GM18517 (cell line): ENCODE measurements around the gene TLN1.

ENCODE experiments used
- ATAC-seq: cut with Tn5 transposase; IDR thresholded peaks from one replicate; pipeline ENCODE4 v1.9.1; 2021; ENCODE audit warnings: mild to moderate bottlenecking, moderate library complexity; ENCODE audit not compliant: unreplicated experiment

TLN1 gene

GRCh38 chr9:35756275-35757225, 24.6 kb upstream of the TLN1 start:
- peak; percentile 52 for ATAC-seq

- ATAC-seq = no peak
These were observed 23.1 kb upstream of the TLN1 start for GRCh38 chr9:35755071-35755470.

GRCh38 chr9:35754264-35754663, 22.3 kb upstream of the TLN1 start, which contains the start of gene MSMP:
MSMP (minus strand) TSS chr9:35754276; CDS start chr9:35754129, 147 bp downstream.
- ATAC-seq = no peak

- ATAC-seq = no peak
These were observed 21.5 kb upstream of the TLN1 start for GRCh38 chr9:35753466-35753865.

GRCh38 chr9:35750256-35750531, 18.2 kb upstream of the TLN1 start:
- ATAC-seq = no peak

GRCh38 chr9:35749515-35750255, 17.7 kb upstream of the TLN1 start:
- ATAC-seq = peak; percentile 17

GRCh38 chr9:35748858-35749514, 17.0 kb upstream of the TLN1 start, which contains the start of the genes GBA2 and RGP1:
GBA2 (minus strand) TSS chr9:35749228; CDS start chr9:35748704, 524 bp downstream.
RGP1 (plus strand) TSS chr9:35749287; CDS start chr9:35749756, 469 bp downstream.
- ATAC-seq = peak; percentile 62

GRCh38 chr9:35748242-35748857, 16.4 kb upstream of the TLN1 start:
- ATAC-seq = peak; percentile 5

- ATAC-seq = no peak
These were observed 14.6 kb upstream of the TLN1 start for GRCh38 chr9:35746583-35746982.

- no peak for ATAC-seq
These were observed 13.6 kb upstream of the TLN1 start for GRCh38 chr9:35745569-35745968.

GRCh38 chr9:35743880-35744518, 12.0 kb upstream of the TLN1 start:
- ATAC-seq = no peak

- no peak for ATAC-seq
These were observed 11.5 kb upstream of the TLN1 start for GRCh38 chr9:35743452-35743851.

- no peak for ATAC-seq
These were observed 9.7 kb upstream of the TLN1 start for GRCh38 chr9:35741740-35742139.

GRCh38 chr9:35740243-35740642, 8.2 kb upstream of the TLN1 start:
- ATAC-seq = no peak

GRCh38 chr9:35738924-35739323, 6.9 kb upstream of the TLN1 start:
- no peak for ATAC-seq

- ATAC-seq = no peak
These were observed 6.2 kb upstream of the TLN1 start for GRCh38 chr9:35738186-35738585.

GRCh38 chr9:35737143-35737542, 5.1 kb upstream of the TLN1 start:
- no peak for ATAC-seq

- no peak for ATAC-seq
These were observed 4.2 kb upstream of the TLN1 start for GRCh38 chr9:35736201-35736633.

GRCh38 chr9:35734096-35734495, 2.1 kb upstream of the TLN1 start:
- no peak for ATAC-seq

GRCh38 chr9:35732800-35733541, 976 bp upstream of the TLN1 start:
- peak; percentile 4 for ATAC-seq
